Natural killer cell (primary cell): Measurements from ENCODE around the gene IQCC. TPM values are rescaled to one million over a fixed set of nuclear protein-coding genes. Genes with fewer than 3 reads are reported as not detected.

Source experiments
- ATAC-seq, 3 donors: fragments of 150-1000 bp in 2 of 3; fragments of 200-7000 bp in 1 of 3; cut with Tn5 transposase; 1 replicate in 1 of 3; 2 replicates in 2 of 3; pipeline ENCODE4 v1.10.0; 2021; ENCODE audit warnings: mild to moderate bottlenecking in 2 of 3, moderate library complexity in 2 of 3
- DNase-seq, 2 donors: peaks; one replicate each; pipeline versions ENCODE4 v3.0.0 to v3.0.0-alpha.2; 2013 to 2021; ENCODE audit warnings: mixed read lengths in 1 of 2
- H3K27ac ChIP-seq: one replicate; pipeline ENCODE4 v1.5.1; 2013; ENCODE audit warnings: mild to moderate bottlenecking, low read length
- H3K27me3 ChIP-seq: one replicate; pipeline ENCODE4 v1.6.1; 2013; ENCODE audit warnings: low read length; ENCODE audit not compliant: control insufficient read depth, insufficient read depth
- H3K36me3 ChIP-seq: one replicate; pipeline ENCODE4 v1.6.1; 2013; ENCODE audit warnings: low read length; ENCODE audit not compliant: control insufficient read depth, insufficient read depth
- H3K4me1 ChIP-seq: one replicate; pipeline ENCODE4 v1.6.1; 2013; ENCODE audit warnings: low read length; ENCODE audit not compliant: control insufficient read depth, insufficient read depth
- H3K4me3 ChIP-seq: one replicate; pipeline ENCODE4 v1.5.1; 2013; ENCODE audit warnings: low read length
- H3K9me3 ChIP-seq: one replicate; pipeline ENCODE4 v1.6.1; 2013; ENCODE audit warnings: low read length; ENCODE audit not compliant: control insufficient read depth, insufficient read depth
- H3K27ac Mint-ChIP-seq, 2 donors: one replicate each; pipeline ENCODE4 v1.8.0; 2022; ENCODE audit warnings: mild to moderate bottlenecking in 2 of 2, mixed read lengths in 2 of 2, moderate library complexity in 1 of 2
- H3K27me3 Mint-ChIP-seq, 2 donors: one replicate each; pipeline ENCODE4 v1.8.0; 2022; ENCODE audit warnings: low read depth in 2 of 2, mixed read lengths in 2 of 2
- H3K36me3 Mint-ChIP-seq: one replicate; pipeline ENCODE4 v1.8.0; 2022; ENCODE audit warnings: mixed read lengths
- H3K4me1 Mint-ChIP-seq, 2 donors: one replicate each; pipeline ENCODE4 v1.8.0; 2022; ENCODE audit warnings: mixed read lengths in 2 of 2
- H3K4me3 Mint-ChIP-seq: one replicate; pipeline ENCODE4 v1.8.0; 2022; ENCODE audit warnings: mild to moderate bottlenecking, moderate library complexity, mixed read lengths
- H3K9me3 Mint-ChIP-seq, 2 donors: one replicate each; pipeline ENCODE4 v1.8.0; 2022; ENCODE audit warnings: mixed read lengths in 2 of 2
- WGBS: methylation state at CpG from one replicate; pipeline ENCODE4 v1.1.7; 2013; ENCODE audit warnings: missing lambda C conversion rate; ENCODE audit not compliant: insufficient coverage; 5-methylcytosine and 5-hydroxymethylcytosine counted together
- intact Hi-C: fragments of 100-400 bp; cut with micrococcal nuclease; formaldehyde crosslinking; loops from one replicate; pipeline ENCODE4 v1.14.2; 2022
- total RNA-seq, 4 donors: library from RNA; stranded (reverse); fragments of 120-200 nt in 1 of 4; gene quantifications; one replicate each; pipeline versions ENCODE4 v1.2.3 to v1.2.4, GENCODE V29; 2013 to 2022
- TF ChIP-seq, protein P1 (sequence below): fragments of 200-600 bp; IDR thresholded peaks from one replicate; pipeline ENCODE4 v1.8.0; 2022; ENCODE audit warnings: antibody characterized with exemption

Gene IQCC
- total RNA-seq, 3 donors from 2014 or later (not counting 1 experiment from before 2014, with no cell fraction given) = 1.8 to 3.5 (median 3.3) TPM

GRCh38 chr1:32256473-32257226 is 51.2 kb downstream of the IQCC start:
- H3K27ac Mint-ChIP-seq = peak overlapping the region; percentile 93 to 96
- TF ChIP-seq, protein P1, sequence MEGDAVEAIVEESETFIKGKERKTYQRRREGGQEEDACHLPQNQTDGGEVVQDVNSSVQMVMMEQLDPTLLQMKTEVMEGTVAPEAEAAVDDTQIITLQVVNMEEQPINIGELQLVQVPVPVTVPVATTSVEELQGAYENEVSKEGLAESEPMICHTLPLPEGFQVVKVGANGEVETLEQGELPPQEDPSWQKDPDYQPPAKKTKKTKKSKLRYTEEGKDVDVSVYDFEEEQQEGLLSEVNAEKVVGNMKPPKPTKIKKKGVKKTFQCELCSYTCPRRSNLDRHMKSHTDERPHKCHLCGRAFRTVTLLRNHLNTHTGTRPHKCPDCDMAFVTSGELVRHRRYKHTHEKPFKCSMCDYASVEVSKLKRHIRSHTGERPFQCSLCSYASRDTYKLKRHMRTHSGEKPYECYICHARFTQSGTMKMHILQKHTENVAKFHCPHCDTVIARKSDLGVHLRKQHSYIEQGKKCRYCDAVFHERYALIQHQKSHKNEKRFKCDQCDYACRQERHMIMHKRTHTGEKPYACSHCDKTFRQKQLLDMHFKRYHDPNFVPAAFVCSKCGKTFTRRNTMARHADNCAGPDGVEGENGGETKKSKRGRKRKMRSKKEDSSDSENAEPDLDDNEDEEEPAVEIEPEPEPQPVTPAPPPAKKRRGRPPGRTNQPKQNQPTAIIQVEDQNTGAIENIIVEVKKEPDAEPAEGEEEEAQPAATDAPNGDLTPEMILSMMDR = no peak
- H3K4me1 Mint-ChIP-seq = peaks cover 39 to 57% of the 10 kb centered on the region in 2 donors
- H3K9me3 Mint-ChIP-seq = no peaks in the 10 kb centered on the region
- intact Hi-C loops = no loop called here
- no peaks in the 10 kb centered on the region for H3K36me3 Mint-ChIP-seq
- H3K36me3 ChIP-seq = peaks cover 5% of the 10 kb centered on the region
- peak; percentile 7 to 12 (median 8) for ATAC-seq
- DNase-seq = peak in 1 of 2 donors; percentile 56
- 25% methylated on average over 8 of the region's 9 CpGs for WGBS
- peak overlapping the region; percentile 87 for H3K4me3 Mint-ChIP-seq
- H3K27me3 ChIP-seq = no peaks in the 10 kb centered on the region
- no peaks in the 10 kb centered on the region for H3K27me3 Mint-ChIP-seq
- H3K4me3 ChIP-seq = peak overlapping the region; percentile 8
- peaks cover 92% of the 10 kb centered on the region for H3K4me1 ChIP-seq
- H3K27ac ChIP-seq = peak overlapping the region; percentile 86
- no peaks in the 10 kb centered on the region for H3K9me3 ChIP-seq

GRCh38 chr1:32257227-32257508 is 51.7 kb downstream of the IQCC start:
- DNase-seq (no peak), ATAC-seq (no peak)
- Histone ChIP-seq H3K36me3 (peaks cover 5% of the 10 kb centered on the region), H3K27ac (peak overlapping the region; percentile 86), H3K9me3 (no peaks in the 10 kb centered on the region), H3K4me1 (peaks cover 92% of the 10 kb centered on the region), H3K4me3 (no peak overlapping the region), H3K27me3 (no peaks in the 10 kb centered on the region)
- H3K27me3 Mint-ChIP-seq = no peaks in the 10 kb centered on the region
- 80% methylated on average over 6 of the region's 6 CpGs for WGBS
- intact Hi-C loops = no loop called here
- TF ChIP-seq, protein P1 = no peak
- H3K36me3 Mint-ChIP-seq = no peaks in the 10 kb centered on the region
- H3K4me1 Mint-ChIP-seq = peaks cover 34 to 52% of the 10 kb centered on the region in 2 donors
- H3K9me3 Mint-ChIP-seq = no peaks in the 10 kb centered on the region
- H3K4me3 Mint-ChIP-seq = peak overlapping the region; percentile 87
- H3K27ac Mint-ChIP-seq = peak overlapping the region; percentile 93 to 96

Other genes with a start within 250 kb of the IQCC start
- gene KHDRBS1, start 191.8 kb upstream of the IQCC start, total RNA-seq = 100 to 1,000 TPM; 107 to 112 (median 109) TPM
- gene TMEM39B, start 132.7 kb upstream of the IQCC start, total RNA-seq = 10 to 100 TPM; 13.3 to 17.1 (median 15.8) TPM
- gene KPNA6, start 97.6 kb upstream of the IQCC start, total RNA-seq = 10 to 100 TPM; 48.6 to 59.0 (median 52.8) TPM
- gene TXLNA, start 26.0 kb upstream of the IQCC start, total RNA-seq = 10 to 100 TPM; 26.0 to 36.0 (median 33.3) TPM
- 10 to 100 TPM; 19.3 to 30.6 (median 19.8) TPM for gene CCDC28B, start 5.1 kb upstream of the IQCC start, total RNA-seq
- not detected for gene DCDC2B, start 3.4 kb downstream of the IQCC start, total RNA-seq
- gene TMEM234, start 16.7 kb downstream of the IQCC start, total RNA-seq = 10 to 100 TPM; 22.2 to 27.1 (median 24.7) TPM
- gene EIF3I, start 16.7 kb downstream of the IQCC start, total RNA-seq = 100 to 1,000 TPM; 107 to 126 (median 110) TPM
- gene FAM167B, start 41.6 kb downstream of the IQCC start, total RNA-seq = 1 to 10 TPM in 1 of 3 donors, under 1 TPM in 2; 0.54 to 1.3 (median 0.80) TPM
- gene LCK, start 45.6 kb downstream of the IQCC start, total RNA-seq = 100 to 1,000 TPM; 180 to 227 (median 215) TPM
- gene HDAC1, start 86.4 kb downstream of the IQCC start, total RNA-seq = 100 to 1,000 TPM; 110 to 133 (median 125) TPM
- 10 to 100 TPM; 21.7 to 26.1 (median 21.8) TPM for gene MARCKSL1, start 130.6 kb downstream of the IQCC start, total RNA-seq
- 10 to 100 TPM; 18.3 to 23.5 (median 21.0) TPM for gene FAM229A, start 156.8 kb downstream of the IQCC start, total RNA-seq
- gene TSSK3, start 156.9 kb downstream of the IQCC start, total RNA-seq = 1 to 10 TPM; 1.2 to 3.7 (median 1.4) TPM
- 100 to 1,000 TPM; 150 to 203 (median 174) TPM for gene BSDC1, start 188.8 kb downstream of the IQCC start, total RNA-seq